Neuronal stem cell (in vitro differentiated cells): Measurements from ENCODE around the gene GMDS.

Experiments
- DNase-seq: peaks from one replicate; pipeline ENCODE4 v3.0.0-alpha.2; 2013; ENCODE audit warnings: low spot score
- H2AFZ ChIP-seq: one replicate; pipeline ENCODE4 v1.6.1; 2013; ENCODE audit warnings: mild to moderate bottlenecking, low read length, inconsistent platforms
- H2AK5ac ChIP-seq: 2 replicates; pipeline ENCODE4 v1.6.1; 2013; ENCODE audit warnings: low read depth, mild to moderate bottlenecking, inconsistent platforms, low read length, moderate library complexity, mixed read lengths
- H2BK120ac ChIP-seq: 2 replicates; pipeline ENCODE4 v1.6.1; 2013; ENCODE audit warnings: low read depth, mild to moderate bottlenecking, inconsistent platforms, low read length, moderate library complexity, mixed read lengths
- H2BK12ac ChIP-seq: one replicate; pipeline ENCODE4 v1.6.1; 2013; ENCODE audit warnings: low read length, inconsistent platforms
- H2BK15ac ChIP-seq: 2 replicates; pipeline ENCODE4 v1.6.1; 2013; ENCODE audit warnings: mild to moderate bottlenecking, low read length, inconsistent platforms, mixed read lengths
- H2BK5ac ChIP-seq: one replicate; pipeline ENCODE4 v1.6.1; 2013; ENCODE audit warnings: inconsistent platforms, mild to moderate bottlenecking, low read length, moderate library complexity
- H3K14ac ChIP-seq: one replicate; pipeline ENCODE4 v1.6.1; 2013; ENCODE audit warnings: low read length, inconsistent platforms
- H3K18ac ChIP-seq: 2 replicates; pipeline ENCODE4 v1.6.1; 2013; ENCODE audit warnings: low read length, inconsistent platforms
- H3K23ac ChIP-seq: 2 replicates; pipeline ENCODE4 v1.6.1; 2013; ENCODE audit warnings: low read depth, mild to moderate bottlenecking, mixed read lengths, low read length, inconsistent platforms; ENCODE audit not compliant: poor library complexity
- H3K27ac ChIP-seq: replicated peaks from 3 replicates; pipeline ENCODE4 v1.5.1; 2013; ENCODE audit warnings: low read length, inconsistent platforms
- H3K27me3 ChIP-seq, 3 experiments: 2 replicates each; pipeline ENCODE4 v1.6.1; 2013; ENCODE audit warnings: low read length in 3 of 3, mild to moderate bottlenecking in 2 of 3, inconsistent platforms in 1 of 3, low read depth in 1 of 3, mixed read lengths in 1 of 3, moderate library complexity in 1 of 3; ENCODE audit not compliant: control insufficient read depth in 3 of 3, insufficient read depth in 3 of 3
- H3K36me3 ChIP-seq, 2 donors: replicated peaks in 1 of 2; 2 replicates each; pipeline ENCODE4 v1.6.1; 2013; ENCODE audit warnings: low read length in 2 of 2; ENCODE audit not compliant: control insufficient read depth in 2 of 2, insufficient read depth in 2 of 2
- H3K4ac ChIP-seq: 2 replicates; pipeline ENCODE4 v1.6.1; 2013; ENCODE audit warnings: inconsistent platforms, mild to moderate bottlenecking, low read length, moderate library complexity
- H3K4me1 ChIP-seq, 2 donors: 1 replicate in 1 of 2; 2 replicates in 1 of 2; pipeline ENCODE4 v1.6.1; 2013; ENCODE audit warnings: low read length in 2 of 2, low read depth in 1 of 2; ENCODE audit not compliant: control insufficient read depth in 2 of 2, insufficient read depth in 1 of 2
- H3K4me2 ChIP-seq: one replicate; pipeline ENCODE4 v1.6.1; 2013; ENCODE audit warnings: mild to moderate bottlenecking, low read length, inconsistent platforms; ENCODE audit not compliant: insufficient read depth, poor library complexity, severe bottlenecking
- H3K4me3 ChIP-seq, 2 donors: 2 replicates each; pipeline ENCODE4 v1.5.1; 2013; ENCODE audit warnings: low read length in 2 of 2, mild to moderate bottlenecking in 2 of 2, inconsistent platforms in 1 of 2, moderate library complexity in 1 of 2
- H3K79me1 ChIP-seq: one replicate; pipeline ENCODE4 v1.6.1; 2013; ENCODE audit warnings: low read depth, mild to moderate bottlenecking, inconsistent platforms, low read length, moderate library complexity
- H3K9ac ChIP-seq: one replicate; pipeline ENCODE4 v1.6.1; 2013; ENCODE audit warnings: mild to moderate bottlenecking, low read depth, low read length, inconsistent platforms; ENCODE audit not compliant: poor library complexity
- H3K9me3 ChIP-seq, 2 donors: replicated peaks in 1 of 2; 2 replicates each; pipeline versions ENCODE3 to v1.6.1; 2013; ENCODE audit warnings: low read length in 2 of 2, mild to moderate bottlenecking in 2 of 2, inconsistent platforms in 1 of 2, low read depth in 1 of 2, mixed read lengths in 1 of 2, moderate library complexity in 1 of 2; ENCODE audit not compliant: control insufficient read depth in 2 of 2, insufficient read depth in 1 of 2
- H4K8ac ChIP-seq: one replicate; pipeline ENCODE4 v1.6.1; 2013; ENCODE audit warnings: low read depth, mild to moderate bottlenecking, inconsistent platforms, low read length, moderate library complexity
- H4K91ac ChIP-seq: one replicate; pipeline ENCODE4 v1.6.1; 2013; ENCODE audit warnings: low read length, low read depth, mild to moderate bottlenecking, inconsistent platforms; ENCODE audit not compliant: poor library complexity
- WGBS, 2 donors: extraction: QIAGEN DNeasy Blood & Tissue Kit; methylation state at CpG; one replicate each; pipeline ENCODE4 v1.1.7; 2013; ENCODE audit warnings: missing lambda C conversion rate in 2 of 2, mixed read lengths in 1 of 2; ENCODE audit not compliant: insufficient read length in 2 of 2, insufficient replicate concordance in 1 of 2; ENCODE audit errors: extremely low coverage in 2 of 2; 5-methylcytosine and 5-hydroxymethylcytosine counted together

GMDS gene

GRCh38 chr6:2183246-2183645, 62.2 kb downstream of the GMDS start:
- H3K23ac ChIP-seq, result no peak overlapping the region
- H2BK120ac ChIP-seq, result no peak overlapping the region
- H3K4ac ChIP-seq, result no peak overlapping the region
- no peak overlapping the region for H2BK15ac ChIP-seq
- H2AFZ ChIP-seq, result no peak overlapping the region
- no peaks in the 10 kb centered on the region for H3K36me3 ChIP-seq
- no peak overlapping the region for H4K8ac ChIP-seq
- no peaks in the 10 kb centered on the region for H3K27me3 ChIP-seq
- no peak overlapping the region for H2BK5ac ChIP-seq
- H3K14ac ChIP-seq, result no peak overlapping the region
- no peak overlapping the region for H3K18ac ChIP-seq
- peaks cover 0 to 2% of the 10 kb centered on the region in 2 donors for H3K9me3 ChIP-seq
- H3K9ac ChIP-seq, result no peak overlapping the region
- H2BK12ac ChIP-seq, result no peak overlapping the region
- no peak overlapping the region for H3K4me2 ChIP-seq
- H3K4me3 ChIP-seq, result no peak overlapping the region
- no peak overlapping the region for H3K27ac ChIP-seq
- no peaks in the 10 kb centered on the region for H3K79me1 ChIP-seq
- H3K4me1 ChIP-seq, result peaks cover 0 to 2% of the 10 kb centered on the region in 2 donors
- no peak for DNase-seq
- no peak overlapping the region for H4K91ac ChIP-seq
- H2AK5ac ChIP-seq, result no peak overlapping the region

- Histone ChIP-seq H3K27ac (no peak overlapping the region), H3K4me1 (no peaks in the 10 kb centered on the region), H3K4me2 (no peak overlapping the region), H3K27me3 (no peaks in the 10 kb centered on the region), H2BK120ac (no peak overlapping the region), H3K4ac (no peak overlapping the region), H3K9me3 (peaks cover 3% of the 10 kb centered on the region in 2 donors), H3K4me3 (no peak overlapping the region), H2AFZ (no peak overlapping the region), H3K9ac (no peak overlapping the region), H2BK15ac (no peak overlapping the region), H3K79me1 (no peaks in the 10 kb centered on the region), H2BK12ac (no peak overlapping the region), H3K14ac (no peak overlapping the region), H4K91ac (no peak overlapping the region), H3K23ac (no peak overlapping the region), H2AK5ac (no peak overlapping the region), H3K36me3 (no peaks in the 10 kb centered on the region), H2BK5ac (no peak overlapping the region), H4K8ac (no peak overlapping the region), H3K18ac (no peak overlapping the region)
- WGBS, 2 donors, result no CpG with 5 or more reads among the region's 1 CpG
- DNase-seq, result no peak
These were observed 63.2 kb downstream of the GMDS start for GRCh38 chr6:2182251-2182650.

GRCh38 chr6:2181567-2181966, 63.8 kb downstream of the GMDS start:
- Histone ChIP-seq H3K18ac (no peak overlapping the region), H2AK5ac (no peak overlapping the region), H3K9me3 (peaks cover 3% of the 10 kb centered on the region in 2 donors), H2BK120ac (no peak overlapping the region), H3K4me3 (no peak overlapping the region), H3K23ac (no peak overlapping the region), H3K4me2 (no peak overlapping the region), H3K27me3 (no peaks in the 10 kb centered on the region), H3K36me3 (no peaks in the 10 kb centered on the region), H3K4ac (no peak overlapping the region), H4K8ac (no peak overlapping the region), H3K79me1 (no peaks in the 10 kb centered on the region), H3K14ac (no peak overlapping the region), H3K27ac (no peak overlapping the region), H2BK5ac (no peak overlapping the region), H2AFZ (no peak overlapping the region), H4K91ac (no peak overlapping the region), H2BK15ac (no peak overlapping the region), H2BK12ac (no peak overlapping the region), H3K4me1 (no peaks in the 10 kb centered on the region), H3K9ac (no peak overlapping the region)
- no CpG with 5 or more reads among the region's 2 CpGs for WGBS, 2 donors
- no peak for DNase-seq

- Histone ChIP-seq H3K4me1 (no peaks in the 10 kb centered on the region), H3K36me3 (no peaks in the 10 kb centered on the region), H2AFZ (no peak overlapping the region), H4K8ac (no peak overlapping the region), H3K18ac (no peak overlapping the region), H2BK120ac (no peak overlapping the region), H3K4me3 (no peak overlapping the region), H2AK5ac (no peak overlapping the region), H3K4me2 (no peak overlapping the region), H3K27me3 (no peaks in the 10 kb centered on the region), H3K14ac (no peak overlapping the region), H4K91ac (no peak overlapping the region), H3K79me1 (no peaks in the 10 kb centered on the region), H3K4ac (no peak overlapping the region), H2BK12ac (no peak overlapping the region), H2BK15ac (no peak overlapping the region), H3K23ac (no peak overlapping the region), H3K9ac (no peak overlapping the region), H3K27ac (no peak overlapping the region), H2BK5ac (no peak overlapping the region), H3K9me3 (peaks cover 3% of the 10 kb centered on the region in 2 donors)
- DNase-seq, result no peak
These were observed 65.5 kb downstream of the GMDS start for GRCh38 chr6:2179950-2180349.
